NCI-H524 treated with DMSO at 0.1 percent for 48 hours (cell line): Measurements from ENCODE around the gene ZNF19.

Experiments
- DNase-seq: peaks from one replicate; lab custom pipeline; 2025; lab: John Stamatoyannopoulos, UW

ZNF19 gene

GRCh38 chr16:71441348-71442050, 47.6 kb downstream of the ZNF19 start:
- DNase-seq = no peak

- DNase-seq = no peak
Measured at GRCh38 chr16:71440669-71441347, 48.3 kb downstream of the ZNF19 start.

GRCh38 chr16:71439523-71439922, 49.6 kb downstream of the ZNF19 start:
- DNase-seq = no peak

DNA sequence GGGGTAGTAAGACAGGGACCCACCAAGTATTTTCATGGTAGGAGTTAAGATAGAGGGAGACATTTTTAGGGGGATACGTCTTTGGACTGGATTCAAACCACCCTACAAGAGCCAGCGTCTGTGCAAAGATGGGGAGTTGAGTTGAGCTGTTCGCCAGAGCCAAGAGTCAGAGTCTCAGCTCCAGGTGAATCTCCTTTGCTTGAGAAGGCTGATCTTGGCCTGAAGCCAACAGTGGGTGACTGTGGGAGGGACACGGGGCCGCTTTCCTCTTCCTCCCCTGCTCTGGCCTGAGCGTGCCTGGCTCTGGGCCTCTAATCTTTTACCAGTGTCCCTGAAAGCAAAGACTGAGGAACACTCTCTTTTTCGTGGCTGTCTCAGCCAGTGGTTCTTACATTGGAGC, 52.7 kb downstream of the ZNF19 start:
- DNase-seq = no peak

DNA sequence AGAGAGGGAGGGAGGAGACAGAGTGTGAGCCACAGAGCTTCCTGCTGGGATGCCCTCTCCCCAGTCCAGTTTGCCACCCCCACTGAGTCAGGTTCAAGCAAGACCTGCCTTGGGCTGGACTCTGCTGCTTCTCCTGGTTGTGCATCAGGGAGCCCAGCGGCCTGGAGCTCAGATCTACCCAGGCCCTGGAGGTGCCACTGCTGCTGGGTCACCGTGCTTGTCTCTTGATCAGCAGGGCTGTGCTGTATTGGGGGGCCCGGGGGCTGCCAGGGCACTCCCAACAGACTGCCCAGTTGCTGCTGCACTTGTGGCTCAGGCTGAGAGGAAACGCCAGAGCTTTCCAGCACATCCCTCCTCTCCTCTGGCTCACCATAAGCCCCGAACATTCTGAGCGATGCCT, 56.2 kb downstream of the ZNF19 start:
- DNase-seq = no peak

DNA sequence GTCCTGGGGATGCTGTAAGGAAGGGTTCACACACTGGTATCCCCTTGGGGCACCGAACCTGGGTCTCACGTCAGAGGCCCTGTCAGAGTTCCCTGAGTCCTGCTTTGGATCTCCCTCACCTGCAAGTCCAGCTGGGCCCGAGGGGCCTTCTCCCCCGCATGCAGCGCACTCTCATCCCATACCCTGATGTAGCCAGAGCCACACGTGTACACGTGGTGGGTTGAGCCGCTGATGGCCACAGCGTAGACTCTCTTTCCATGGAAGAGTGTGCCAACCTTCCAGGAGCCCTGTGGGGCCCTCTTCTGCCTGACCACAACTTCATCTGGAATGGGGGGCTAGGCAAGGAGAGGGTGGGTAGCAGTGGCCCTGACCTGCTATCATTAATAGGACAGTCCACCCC, 57.1 kb downstream of the ZNF19 start:
- no peak for DNase-seq

GRCh38 chr16:71431176-71431575, 57.9 kb downstream of the ZNF19 start:
- no peak for DNase-seq

- DNase-seq = no peak
Measured at GRCh38 chr16:71430744-71431143, 58.4 kb downstream of the ZNF19 start.

DNA sequence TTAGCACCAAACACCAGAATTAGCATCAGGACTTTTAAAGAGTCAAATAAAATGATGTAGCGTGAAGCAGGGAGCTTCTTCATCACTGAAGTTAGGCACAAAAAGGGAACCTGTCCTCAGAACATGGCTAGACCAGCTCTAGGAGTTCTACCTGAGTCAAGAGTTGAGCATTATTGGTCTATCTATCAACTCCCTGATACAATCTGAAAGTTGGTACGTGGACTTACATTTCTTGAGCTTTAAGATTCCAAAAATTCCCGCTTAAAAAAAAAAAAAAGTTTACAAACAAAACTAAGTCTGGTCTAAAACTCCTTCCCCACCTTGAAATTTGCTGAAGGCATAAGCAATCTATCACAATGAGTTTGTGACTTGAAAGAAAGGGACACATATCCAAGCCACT, 59.5 kb downstream of the ZNF19 start:
- DNase-seq = no peak

GRCh38 chr16:71428883-71429282, 60.2 kb downstream of the ZNF19 start:
- DNase-seq = no peak

DNA sequence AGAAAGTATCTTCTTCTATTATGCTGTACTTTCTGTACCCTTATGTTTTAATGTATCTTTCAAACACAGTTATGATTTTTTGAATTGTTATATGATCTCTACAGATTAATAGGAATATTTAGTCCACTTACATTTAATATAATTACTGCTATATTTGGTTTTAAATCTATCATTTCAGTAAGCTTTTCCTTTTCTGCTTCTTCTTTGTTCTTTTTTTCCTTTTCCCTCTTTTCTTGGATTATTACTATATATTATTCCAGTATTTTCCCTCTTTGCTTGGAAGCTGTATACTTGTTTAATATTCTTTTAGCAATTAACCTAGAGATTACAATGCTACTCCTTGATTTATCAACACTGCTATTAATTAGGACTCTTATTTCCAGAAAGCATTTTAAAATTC, 60.7 kb downstream of the ZNF19 start:
- no peak for DNase-seq

DNA sequence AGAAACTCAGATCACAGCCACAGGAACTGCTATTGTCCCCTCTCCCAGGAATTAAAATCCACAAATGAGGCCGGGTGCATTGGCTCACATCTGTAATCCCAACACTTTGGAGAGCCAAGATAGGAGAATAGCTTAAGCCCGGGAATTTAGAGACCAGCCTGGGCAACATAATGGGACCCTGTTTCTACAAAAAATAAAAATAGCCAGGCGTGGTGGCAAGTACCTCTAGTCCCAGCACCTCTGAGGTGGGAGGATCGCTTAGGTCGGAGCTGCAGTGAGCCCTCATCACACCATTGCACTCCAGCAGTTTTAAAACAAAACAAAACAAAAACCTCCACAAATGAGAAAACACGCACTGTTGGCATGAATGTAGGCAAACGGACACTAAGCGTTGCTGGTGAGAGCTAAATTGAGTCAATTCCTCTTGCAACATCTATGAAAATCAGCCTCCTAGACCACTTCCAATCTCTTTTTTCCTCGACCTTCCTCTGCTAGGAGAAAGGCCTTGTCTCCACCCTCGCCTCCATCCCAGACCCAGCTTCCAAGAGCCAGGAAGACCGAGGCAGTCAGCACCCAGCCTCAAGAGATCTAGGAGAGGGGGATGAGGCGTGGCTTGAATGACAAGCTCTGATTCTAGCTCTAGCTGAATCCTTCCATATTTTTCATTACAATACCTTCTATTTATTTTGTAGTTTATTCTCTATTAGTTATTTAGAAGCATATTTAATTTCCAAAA, 62.1 kb downstream of the ZNF19 start:
- no peak for DNase-seq

- DNase-seq = peak; percentile 90
Measured at GRCh38 chr16:71426069-71426879, 62.9 kb downstream of the ZNF19 start.

- DNase-seq = no peak
Measured at GRCh38 chr16:71425746-71426068, 63.4 kb downstream of the ZNF19 start.

DNA sequence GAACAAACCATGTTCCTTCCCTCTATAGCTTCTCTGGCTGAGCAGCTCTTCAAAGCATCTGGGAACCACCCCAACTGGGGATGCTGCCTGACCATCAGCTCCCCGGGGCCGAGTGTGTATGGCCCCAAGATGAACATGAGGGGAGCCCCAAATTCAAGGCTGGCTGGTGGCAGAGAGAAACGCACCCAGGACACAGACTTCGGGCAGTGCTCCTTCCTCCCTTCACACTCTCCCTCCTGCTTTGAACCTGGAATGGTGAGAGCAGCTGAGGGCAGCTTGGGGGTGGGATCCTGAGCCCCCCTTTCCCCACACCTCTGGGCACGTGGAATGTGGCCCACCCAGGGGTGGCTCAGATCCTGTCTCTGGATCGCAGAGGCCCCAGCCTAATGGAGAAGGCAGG, 64.5 kb downstream of the ZNF19 start:
- DNase-seq = no peak

- no peak for DNase-seq
Measured at GRCh38 chr16:71423865-71424264, 65.3 kb downstream of the ZNF19 start.
